ENCODE measurements around the gene XYLT1.

GRCh38 chr16:17084130-17084529, 386.6 kb downstream of the XYLT1 start:
- no peak for TF ChIP-seq CTCF (IDR thresholded peaks at IDR 0.05; ENCODE audit: poor library complexity, severe bottlenecking)
- TF ChIP-seq EP300 (conservative IDR thresholded peaks at IDR 0.05; ENCODE audit: poor library complexity, severe bottlenecking): no peak
- TF ChIP-seq EZH2 (IDR thresholded peaks at IDR 0.05; ENCODE audit: borderline replicate concordance, insufficient read depth, low read length, poor library complexity, severe bottlenecking): no peak
- TF ChIP-seq RAD21 (conservative IDR thresholded peaks at IDR 0.05): no peak
- TF ChIP-seq POLR2AphosphoS5 (IDR thresholded peaks at IDR 0.05): no peak
- TF ChIP-seq SMC3 (conservative IDR thresholded peaks at IDR 0.05; ENCODE audit: poor library complexity): no peak
- TF ChIP-seq REST (IDR thresholded peaks at IDR 0.05; ENCODE audit: borderline replicate concordance): no peak
- TF ChIP-seq TAF1 (IDR thresholded peaks at IDR 0.05; ENCODE audit: low read depth): no peak
